T-helper 22 cell (primary cell): Measurements from ENCODE around the gene C17orf113.

Source experiments
- DNase-seq: peaks from one replicate; pipeline ENCODE4 v3.0.0-alpha.2; 2020; ENCODE audit warnings: low read depth

Gene C17orf113

DNA sequence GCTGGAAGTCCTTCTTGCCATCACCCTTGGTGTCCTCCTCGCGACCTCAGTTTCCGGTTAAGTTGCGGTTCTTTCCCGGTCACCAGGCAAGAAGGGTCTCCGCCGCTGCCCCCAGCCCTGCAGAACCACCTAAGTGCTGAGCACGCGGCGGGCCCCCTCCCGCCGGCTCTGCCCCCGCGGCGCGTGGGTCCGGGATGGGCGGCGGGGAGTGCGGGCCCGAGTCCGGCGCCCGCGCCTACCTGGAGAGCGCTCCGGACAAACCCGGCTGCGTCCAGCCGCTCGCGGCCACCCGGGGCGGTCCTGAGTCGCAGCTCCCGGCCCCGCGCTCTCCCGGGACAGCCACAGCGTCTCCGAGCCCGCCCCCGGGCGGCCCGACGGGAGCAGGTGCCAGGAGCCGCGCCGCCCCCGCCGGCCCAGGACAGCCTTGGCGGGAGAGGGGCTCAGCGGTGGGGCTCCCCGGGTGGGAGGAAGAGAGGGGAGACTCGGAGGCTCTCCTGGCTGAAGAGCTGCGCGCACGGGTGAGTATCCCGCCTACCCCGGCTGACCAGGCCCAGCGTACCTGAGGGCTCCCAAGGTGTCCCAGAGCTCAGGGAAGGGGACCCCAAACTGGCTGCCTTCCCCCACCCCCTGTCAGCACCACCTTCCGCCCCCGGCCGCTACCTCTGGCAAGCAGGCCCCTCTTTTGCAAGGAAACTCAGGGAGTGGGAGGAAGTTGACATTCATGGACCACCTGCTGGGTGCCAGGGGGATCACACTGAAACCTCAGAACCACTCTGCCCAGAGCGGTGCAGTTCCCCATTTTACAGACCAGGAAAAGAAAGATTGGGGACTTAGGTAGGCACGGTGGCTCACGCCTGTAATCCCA, 22.2 kb upstream of the C17orf113 start:
- DNase-seq: no peak

DNA sequence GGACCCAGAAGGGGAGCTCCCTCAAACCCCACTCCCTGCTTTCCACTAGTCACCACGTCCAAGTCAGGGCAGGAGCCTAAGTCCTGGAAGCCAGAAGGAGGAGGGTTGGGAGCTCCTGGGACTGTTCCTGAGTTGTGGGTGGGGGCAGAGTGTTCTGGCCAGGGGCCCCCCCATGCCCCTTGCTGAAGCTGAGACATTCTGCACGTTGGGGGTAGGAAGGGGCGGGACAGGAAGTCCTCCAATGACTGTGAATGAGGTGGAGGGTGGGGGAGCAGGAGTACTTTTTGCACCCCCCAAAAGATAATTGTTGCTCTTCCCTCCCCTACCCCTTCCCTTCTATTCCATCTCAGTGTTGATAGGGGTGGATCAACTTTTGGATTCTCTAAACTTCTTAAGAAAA, 21.4 kb upstream of the C17orf113 start:
- DNase-seq: no peak

DNA sequence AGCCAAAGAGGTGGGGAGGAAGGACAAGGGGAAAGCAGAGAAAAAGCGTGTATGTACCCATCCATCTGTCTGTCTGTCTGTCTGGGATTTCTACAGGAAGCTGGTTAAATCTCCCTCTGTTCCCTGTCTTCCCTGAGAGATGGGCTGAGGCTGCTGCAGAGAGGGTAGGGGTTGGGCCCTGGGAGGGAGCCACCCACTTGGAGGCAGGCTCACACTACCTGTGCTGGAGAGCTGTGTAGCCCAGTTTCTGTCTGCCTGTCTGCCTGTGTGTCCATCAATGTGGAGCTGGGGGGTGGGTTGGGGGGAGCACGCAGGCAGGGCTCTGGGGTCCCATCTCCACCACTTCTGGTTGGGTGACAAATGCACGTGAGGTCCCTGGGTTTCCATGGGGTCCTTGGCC, 18.6 kb upstream of the C17orf113 start:
- DNase-seq: no peak

DNA sequence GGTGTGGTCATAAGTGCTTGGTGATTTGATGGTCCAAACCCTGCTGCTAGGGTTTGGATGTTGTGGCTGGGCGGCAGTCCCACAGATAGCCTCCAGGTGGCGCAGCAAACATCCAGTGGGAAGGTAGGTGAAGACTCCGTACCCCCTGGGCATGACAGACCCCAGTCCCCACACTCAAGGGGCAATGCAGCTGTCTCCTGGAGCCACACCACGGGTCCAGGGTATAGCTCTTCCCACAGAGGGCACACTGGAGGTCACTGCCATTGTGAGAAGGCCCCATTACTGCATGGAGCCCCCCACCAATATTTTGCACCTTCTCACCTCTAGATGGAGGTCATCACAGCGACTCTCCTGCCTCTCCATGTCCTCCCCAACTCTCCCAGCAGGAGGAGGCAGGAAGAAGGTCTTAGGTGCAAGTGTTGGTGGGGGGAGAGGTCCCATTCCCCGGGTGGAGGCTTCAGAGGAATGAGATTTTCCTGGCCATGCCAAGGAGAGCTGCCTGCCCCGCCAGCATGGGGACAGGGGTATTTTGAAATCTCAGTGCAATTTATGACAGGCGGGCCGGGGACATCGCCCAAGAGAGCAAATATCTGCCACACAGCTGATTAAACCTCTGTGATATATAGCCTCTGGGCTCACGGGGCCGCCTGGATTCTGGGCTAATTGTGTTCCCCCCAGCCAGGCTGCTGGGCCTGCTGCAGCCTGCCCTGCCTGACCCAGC, 17.1 kb upstream of the C17orf113 start:
- peak; percentile 24 for DNase-seq

DNA sequence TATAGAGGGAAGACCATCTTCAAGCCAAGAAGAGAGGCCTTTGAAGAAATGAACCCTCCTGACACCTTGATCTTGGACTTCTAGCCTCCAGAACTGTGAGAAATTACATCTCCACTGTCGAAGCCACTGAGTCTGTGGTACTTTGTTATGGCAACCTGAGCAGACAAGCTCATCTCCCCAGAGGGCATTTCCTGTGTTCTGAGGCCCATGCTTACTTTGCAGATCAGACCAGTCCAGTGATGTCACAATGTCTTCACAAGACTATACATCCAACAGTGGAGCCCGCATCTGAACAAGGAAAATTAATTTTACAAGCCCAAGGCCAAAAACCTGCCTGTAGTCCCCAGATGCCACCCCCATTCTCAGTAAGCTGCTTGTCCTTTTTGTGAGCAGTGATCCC, 14.8 kb upstream of the C17orf113 start:
- no peak for DNase-seq

DNA sequence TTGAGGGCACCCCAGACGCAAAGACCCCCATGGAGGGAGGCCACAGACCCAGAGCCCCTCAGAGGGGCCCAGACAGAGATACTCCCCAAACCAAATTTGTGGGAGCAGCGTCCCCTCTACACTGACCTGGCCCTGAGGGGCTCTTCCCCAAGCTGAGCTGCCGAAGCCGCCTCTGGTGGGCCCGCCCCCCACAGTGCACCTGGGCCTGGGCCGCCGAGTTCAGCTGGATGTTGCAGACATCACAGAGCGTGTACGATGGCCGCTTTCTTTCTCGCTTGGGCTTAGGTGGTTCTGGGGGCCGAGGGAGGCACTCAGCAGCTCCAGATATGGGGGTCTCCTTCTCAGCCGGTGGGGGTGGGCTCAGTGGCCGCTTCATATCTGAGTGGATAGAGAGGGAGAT, 12.3 kb upstream of the C17orf113 start:
- DNase-seq: no peak

DNA sequence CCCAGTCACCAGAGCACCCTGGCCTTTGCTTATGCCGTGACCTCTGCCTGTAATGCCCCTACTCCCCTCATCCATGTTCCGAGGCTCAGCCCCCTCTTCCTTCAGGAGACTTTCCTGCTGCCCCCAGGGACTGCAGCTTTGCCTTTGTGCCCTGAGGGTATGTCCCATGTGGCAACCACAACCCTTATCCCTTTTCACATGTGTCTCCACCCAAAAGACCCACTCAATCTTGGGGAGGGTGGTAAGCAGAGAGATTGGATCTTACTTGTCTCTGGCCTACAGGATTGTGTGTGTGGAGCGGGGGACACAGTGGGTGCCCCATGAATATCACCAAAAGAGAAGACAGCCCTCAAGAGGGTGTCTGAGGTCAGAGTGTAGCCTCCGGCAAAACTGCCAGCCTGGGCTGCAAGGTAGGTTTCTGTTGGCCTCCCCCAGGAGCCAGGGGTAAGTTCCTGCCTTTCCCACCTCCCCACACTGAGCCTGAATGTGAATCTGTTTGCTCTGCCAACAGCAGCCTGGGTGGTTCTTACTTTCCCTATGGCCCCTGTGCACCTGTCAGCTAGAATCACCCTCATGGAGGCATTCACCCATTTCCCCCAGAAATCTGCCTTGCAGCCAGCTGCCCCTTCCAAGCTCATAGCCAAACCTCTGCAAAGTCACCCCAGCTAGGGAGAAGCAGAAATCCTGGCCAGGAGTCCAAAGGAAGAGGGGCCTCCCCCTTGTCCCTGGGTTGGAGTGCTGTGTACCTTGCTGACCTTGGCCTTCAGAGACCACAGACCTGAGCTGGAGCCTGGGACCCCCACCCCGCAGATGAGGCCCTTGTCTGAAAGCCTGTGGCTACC, 11.5 kb upstream of the C17orf113 start:
- no peak for DNase-seq

DNA sequence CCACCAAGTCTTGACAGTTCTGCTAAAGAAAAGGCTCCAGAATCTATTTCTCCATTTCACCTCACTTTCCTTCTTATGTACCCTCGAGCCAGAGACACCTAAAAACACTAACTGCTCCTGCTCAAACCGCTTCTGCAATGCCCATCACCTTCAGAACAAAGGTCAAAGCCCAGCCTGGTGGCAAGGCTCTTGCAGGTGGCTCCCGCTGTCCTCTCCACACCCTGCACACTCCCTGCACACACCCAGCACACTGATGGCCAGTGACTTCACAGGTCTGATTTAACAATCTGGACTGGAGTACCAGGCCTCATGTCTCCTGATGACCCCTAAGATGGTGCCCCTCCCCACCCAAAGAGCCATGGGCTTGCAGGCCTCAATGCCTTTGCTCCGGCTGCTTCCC, 9.8 kb upstream of the C17orf113 start:
- DNase-seq: no peak

DNA sequence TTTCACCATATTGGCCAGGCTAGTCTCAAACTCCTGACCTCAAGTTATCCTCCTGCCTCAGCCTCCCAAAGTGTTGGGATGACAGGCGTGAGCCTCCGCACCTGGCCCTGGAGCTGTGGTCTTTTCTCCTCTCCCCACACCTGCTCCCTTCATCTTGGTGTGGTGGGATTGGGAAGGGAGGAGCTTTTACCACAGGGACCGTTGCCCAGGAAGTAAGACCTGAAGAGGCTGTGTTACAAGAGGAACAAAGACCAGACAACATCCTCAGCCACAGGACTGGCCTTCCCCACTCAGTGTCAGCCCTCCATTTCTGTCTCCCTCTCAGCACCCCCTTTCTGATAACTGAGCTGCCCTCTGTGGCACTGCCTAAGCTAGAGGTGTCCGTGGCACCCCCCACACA, 9.4 kb upstream of the C17orf113 start:
- DNase-seq: no peak

DNA sequence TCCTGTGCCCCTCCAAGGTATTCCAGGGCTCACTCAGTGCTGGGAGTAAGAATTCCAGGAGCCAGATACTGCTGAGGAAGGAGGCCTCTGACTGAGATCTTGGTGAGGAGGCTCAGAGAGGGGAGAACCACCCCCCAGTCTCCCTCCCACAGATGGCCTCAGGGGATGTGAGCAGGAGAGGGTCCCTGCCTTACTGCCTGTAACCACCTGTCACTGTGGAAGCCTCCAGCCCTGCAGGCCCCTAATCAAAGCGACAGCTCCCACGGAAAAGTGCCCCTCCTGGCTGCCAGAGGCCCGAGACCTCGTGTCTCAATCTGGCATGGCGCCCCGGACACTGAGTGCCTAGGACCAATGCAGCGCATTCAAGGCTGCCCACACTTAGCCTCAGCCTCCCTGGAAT, 7.7 kb upstream of the C17orf113 start:
- DNase-seq: no peak

DNA sequence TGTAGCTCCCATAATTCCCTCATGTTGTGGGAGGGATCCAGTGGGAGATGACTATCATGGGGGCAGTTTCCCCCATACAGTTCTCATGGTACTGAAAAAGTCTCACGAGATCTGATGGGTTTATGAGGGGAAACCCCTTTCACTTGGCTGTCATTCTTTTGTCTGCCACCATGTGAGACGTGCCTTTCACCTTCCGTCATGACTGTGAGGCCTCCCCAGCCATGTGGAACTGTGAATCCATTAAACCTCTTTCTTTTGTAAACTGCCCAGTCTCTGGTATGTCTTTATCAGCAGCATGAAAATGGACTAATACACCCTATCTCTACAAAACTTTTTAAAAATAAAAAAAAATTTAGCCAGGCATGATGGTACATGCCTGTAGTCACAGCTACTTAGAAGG, 6.2 kb upstream of the C17orf113 start:
- DNase-seq: no peak

DNA sequence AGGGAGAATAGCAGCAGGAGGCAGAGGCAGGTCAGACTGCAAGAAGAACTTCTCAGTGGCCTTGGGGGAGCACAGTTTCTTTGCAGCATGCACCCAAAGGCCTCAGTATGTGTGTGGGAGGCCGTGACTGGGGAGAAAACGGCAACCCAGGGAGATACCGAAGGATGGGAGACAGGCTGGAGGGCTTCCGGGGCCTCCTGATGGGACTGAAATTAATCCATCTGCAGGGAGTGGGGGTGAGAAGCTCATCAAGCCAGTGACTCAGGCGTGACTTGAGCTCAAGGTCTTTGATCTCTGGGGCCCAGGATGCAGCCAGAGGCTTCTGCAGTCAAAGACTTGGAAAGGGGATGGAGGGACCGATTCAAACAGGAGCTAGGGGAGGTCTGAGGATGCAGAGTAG, 5.1 kb upstream of the C17orf113 start:
- no peak for DNase-seq

DNA sequence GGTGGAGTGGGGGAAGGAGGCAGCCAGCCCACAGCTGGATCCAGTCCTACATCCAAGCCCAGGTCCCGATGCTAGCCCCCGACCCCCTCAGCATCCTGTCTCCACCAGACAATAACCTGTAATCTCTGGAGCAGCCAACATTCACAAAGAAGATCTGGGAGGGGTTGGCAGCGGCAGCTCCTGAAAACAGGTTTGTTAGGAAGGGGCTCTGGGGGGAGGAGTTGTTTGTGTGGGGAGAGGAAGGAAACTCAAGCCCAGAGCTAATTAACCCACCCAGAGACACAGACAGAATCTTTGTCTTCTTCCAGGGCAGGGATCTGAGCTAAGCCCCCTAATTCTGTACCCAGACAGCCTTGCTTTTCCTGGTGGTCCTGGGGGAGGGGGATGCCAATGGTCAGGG, 4.6 kb upstream of the C17orf113 start:
- no peak for DNase-seq

DNA sequence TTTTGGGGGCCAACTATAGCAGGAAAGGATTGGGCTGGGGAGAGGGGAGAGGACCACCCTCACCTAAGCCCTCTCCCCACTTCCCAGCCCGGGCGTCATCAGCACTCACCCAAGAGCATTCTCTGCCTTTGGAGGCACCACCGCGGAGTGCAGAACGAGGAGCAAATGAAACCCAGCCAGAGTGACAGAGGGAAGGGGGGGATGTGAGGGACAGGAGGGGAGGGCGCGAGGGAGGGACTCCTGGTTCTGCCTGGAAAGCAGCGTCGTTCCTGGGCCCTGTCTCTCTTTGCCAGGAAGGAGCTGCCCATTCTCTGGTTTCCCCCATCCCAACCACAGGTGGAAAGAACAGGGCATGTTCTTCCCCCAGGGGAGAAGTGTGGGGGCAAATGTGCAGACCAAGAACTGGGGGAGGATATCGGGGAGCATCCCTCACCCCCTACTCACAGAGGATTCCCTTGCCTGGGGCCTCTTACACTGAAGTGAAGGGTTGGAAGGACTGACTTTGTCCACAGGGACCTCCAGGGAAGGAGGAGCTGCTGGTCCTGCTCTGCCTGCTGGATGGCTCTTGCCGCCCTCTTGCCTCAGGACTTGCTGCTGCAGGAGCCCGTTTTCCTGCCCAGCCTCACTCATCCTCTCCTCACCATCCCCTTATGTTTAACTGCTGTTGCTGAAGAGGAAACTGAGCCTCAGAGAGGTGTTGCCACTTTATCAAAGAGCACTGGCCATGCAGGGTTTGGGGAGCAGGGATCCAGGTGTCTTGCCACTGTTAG, 3.5 kb upstream of the C17orf113 start:
- DNase-seq: no peak

DNA sequence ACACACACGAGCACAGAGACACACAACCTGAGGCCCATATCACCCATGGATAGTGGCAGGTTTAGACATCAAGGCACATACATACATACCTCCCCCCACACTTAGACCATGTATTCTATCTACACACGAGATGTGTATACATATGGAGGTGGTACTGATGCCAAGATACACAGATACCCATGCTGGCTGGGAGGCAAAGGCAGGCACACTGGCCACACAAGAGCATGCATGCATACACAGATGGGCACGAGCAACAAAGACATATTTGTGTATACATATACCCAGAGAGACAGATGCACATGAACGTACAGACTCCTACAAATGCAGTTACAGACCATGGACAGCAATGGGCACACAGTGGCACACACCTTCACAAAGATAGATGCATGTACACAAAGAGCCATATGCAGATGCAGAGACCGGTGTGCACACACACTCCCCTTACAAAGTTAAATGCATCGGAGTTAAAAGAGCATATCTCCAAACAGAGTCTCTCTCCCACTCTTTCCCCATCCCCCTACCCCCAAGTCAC, 2.0 kb upstream of the C17orf113 start:
- no peak for DNase-seq

DNA sequence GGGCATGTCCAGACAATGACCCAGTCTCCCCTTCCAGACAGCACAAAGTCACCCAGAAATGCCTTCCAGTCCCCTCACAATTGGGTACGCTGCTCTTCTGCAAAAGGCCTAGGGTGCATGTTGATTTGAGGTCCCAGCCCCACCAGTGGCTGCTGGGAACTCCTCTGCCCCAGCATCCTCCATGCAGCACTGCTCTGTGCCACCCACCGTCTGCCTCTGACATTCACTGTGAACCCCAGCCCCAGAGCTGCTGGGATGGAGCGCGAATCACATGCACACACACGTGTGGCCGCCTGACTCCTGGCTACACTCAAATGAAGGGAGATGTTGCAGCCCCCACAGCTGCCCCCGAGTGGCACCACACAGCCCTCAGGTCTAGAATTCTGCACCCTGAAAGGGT, 1.2 kb upstream of the C17orf113 start:
- no peak for DNase-seq

DNA sequence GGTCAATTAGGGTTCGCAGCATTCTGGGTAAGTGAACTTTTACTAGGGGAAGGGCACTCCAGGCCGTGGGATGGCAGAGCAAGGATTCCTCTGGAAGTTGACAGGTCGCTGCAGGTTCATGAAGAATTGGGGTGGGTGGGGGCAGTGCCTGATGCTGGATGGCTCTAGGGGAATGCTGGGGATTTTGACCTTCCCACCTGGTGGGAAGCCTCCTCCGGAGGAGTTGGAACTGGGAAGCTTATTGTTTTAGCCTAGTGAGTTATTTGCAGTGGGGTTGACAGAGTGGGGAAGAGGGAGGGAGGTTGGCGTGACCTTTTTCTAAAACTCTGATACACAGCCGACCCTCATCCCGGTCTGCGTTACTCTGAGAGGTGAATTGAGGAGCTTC, 606 bp upstream of the C17orf113 start:
- DNase-seq: no peak

DNA sequence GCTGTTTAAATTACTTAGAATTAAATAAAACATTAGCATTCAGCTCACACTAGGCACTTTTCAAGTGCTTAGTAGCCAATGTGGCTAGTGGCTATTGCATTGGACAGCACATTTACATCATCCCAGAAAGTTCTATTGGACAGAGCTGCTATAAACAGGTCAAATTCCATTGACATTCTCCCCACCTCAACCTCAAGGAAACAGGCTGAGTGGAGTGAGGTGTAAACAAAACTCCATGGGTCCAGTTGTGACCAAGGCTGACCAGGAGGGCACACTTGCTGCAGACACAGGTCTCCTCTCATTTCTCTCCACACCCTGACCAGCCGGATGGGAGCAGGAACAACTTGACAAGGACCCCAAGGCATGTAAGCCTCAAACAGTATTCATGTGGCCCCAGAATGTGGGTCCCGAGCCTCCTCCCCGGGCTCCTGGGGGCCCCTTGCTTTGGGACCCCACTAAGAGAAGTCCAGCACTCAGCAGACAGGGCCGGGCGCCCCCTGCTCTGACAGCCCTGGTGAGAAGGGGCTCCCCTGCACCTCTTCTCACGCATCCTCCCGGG, 488 bp downstream of the C17orf113 start:
- DNase-seq: no peak

DNA sequence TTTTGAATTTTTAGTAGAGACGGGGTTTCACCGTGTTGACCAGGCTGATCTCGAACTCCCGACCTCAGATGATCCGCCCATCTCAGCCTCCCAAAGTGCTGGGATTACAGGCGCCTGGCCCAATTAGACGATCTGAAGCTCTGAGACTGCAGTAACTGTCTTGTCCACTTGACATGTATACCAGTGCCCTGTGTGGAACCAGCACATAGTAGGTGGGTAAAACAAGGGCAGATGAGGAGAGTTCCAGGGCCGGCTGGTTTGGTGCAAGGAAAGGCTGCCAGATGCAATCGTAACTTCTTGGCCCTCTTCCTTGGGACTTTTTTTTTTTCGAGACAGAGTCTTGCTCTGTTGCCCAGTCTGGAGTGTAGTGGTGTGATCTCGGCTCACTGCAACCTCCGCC, 3.1 kb downstream of the C17orf113 start:
- DNase-seq: no peak

DNA sequence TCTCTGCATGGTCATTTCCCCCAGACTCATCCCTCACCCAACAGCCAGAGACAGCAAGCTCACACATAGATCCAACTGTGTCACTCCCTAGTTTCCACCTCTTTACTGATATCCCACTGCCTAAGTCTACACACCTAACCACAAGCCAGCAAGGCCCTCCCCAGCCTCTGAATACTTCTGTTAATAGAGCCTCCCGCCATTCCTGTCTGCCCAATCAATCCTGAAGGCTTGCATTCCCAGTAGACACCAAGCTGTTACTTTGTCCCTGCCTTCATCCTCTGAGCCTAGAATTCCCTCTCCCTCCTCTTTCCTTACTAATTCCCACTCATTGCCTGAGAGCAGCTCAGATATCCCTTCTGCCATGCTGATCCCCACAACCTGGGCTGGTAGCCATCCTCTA, 4.7 kb downstream of the C17orf113 start:
- no peak for DNase-seq

DNA sequence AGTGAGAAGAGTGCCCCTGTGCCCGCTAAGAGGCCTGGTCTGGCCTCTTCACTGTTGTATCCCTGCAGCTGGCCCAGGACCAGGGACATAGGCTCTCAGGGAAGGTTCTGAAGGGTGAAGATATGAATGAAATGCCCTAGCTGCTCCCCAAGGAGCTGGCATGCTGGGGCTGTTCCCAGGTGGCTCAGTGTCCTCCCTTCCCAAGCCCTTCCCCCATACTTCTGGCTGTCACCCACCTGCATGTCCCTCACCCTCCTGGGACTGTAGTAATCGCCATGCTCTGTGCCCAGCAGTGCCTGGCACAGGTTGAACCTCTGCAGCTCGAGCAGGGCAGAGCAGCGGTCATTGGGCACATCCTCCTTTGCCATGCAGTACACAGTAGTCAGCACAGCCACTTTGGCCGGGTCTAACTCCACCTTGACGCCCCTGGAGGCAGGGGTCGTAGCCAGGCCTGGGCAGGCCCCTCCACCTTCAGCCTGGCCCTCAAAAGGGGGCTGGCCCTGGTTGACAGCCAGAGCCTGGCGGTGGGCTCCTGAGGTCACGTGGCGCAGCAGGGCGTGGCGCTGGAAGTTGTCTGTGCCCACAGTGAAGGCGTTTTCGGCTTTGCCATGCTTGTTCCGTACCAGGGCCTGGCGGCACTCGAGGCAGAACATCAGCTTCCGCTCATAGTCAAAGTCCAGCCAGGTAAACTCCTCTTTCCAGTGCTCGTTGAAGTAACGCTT, 7.6 kb downstream of the C17orf113 start:
- no peak for DNase-seq
